Spleen (tissue), 11 donors: ENCODE data around the gene OR4F15. TPM values are rescaled to one million over a fixed set of nuclear protein-coding genes. Genes with fewer than 3 reads are reported as not detected.

Experiments used
- DNase-seq: peaks from one replicate; pipeline ENCODE4 v3.0.0-alpha.2; 2020
- H3K27ac ChIP-seq, 8 donors: fragments of 200-600 bp; sonication (generic) in 7 of 8; 1 replicate in 4 of 8; 2 replicates in 4 of 8; pipeline versions ENCODE4 v1.5.0 to v1.8.0; 2016 to 2021; ENCODE audit warnings: inconsistent platforms in 4 of 8, mild to moderate bottlenecking in 4 of 8, moderate library complexity in 1 of 8
- H3K27me3 ChIP-seq, 7 donors: fragments of 200-600 bp; sonication (generic) in 6 of 7; replicated peaks in 1 of 7; 1 replicate in 4 of 7; 2 replicates in 3 of 7; pipeline versions ENCODE4 v1.5.0 to v1.8.0; 2016 to 2021; ENCODE audit warnings: inconsistent platforms in 3 of 7, mild to moderate bottlenecking in 1 of 7
- H3K36me3 ChIP-seq, 6 donors: fragments of 200-600 bp; sonication (generic) in 5 of 6; 1 replicate in 4 of 6; 2 replicates in 2 of 6; pipeline versions ENCODE4 v1.5.0 to v1.8.0; 2016 to 2021; ENCODE audit warnings: inconsistent platforms in 2 of 6
- H3K4me1 ChIP-seq, 6 donors: fragments of 200-600 bp; sonication (generic) in 5 of 6; 1 replicate in 3 of 6; 2 replicates in 3 of 6; pipeline versions ENCODE4 v1.5.0 to v1.8.0; 2016 to 2021; ENCODE audit warnings: inconsistent platforms in 3 of 6
- H3K4me3 ChIP-seq, 8 donors: fragments of 200-600 bp; sonication (generic) in 7 of 8; 1 replicate in 4 of 8; 2 replicates in 4 of 8; pipeline versions ENCODE4 v1.5.0 to v1.8.0; 2016 to 2021; ENCODE audit warnings: inconsistent platforms in 4 of 8, mild to moderate bottlenecking in 4 of 8, moderate library complexity in 2 of 8
- H3K9me3 ChIP-seq, 8 donors: fragments of 200-600 bp; sonication (generic) in 7 of 8; 1 replicate in 4 of 8; 2 replicates in 4 of 8; pipeline versions ENCODE4 v1.5.0 to v1.8.0; 2016 to 2021; ENCODE audit warnings: inconsistent platforms in 4 of 8
- CTCF ChIP-seq, 11 experiments: fragments of 200-600 bp in 7 of 11; fragments of 450-650 bp in 4 of 11; sonication (generic) in 4 of 11; IDR thresholded peaks in 8 of 11; conservative IDR thresholded peaks in 3 of 11; 1 replicate in 7 of 11; 2 replicates in 4 of 11; pipeline versions ENCODE4 v1.4.0 to v1.8.0; 2016 to 2021; ENCODE audit warnings: antibody characterized with exemption in 11 of 11, inconsistent platforms in 4 of 11, mild to moderate bottlenecking in 1 of 11
- POLR2A ChIP-seq, 3 donors: fragments of 450-650 bp; IDR thresholded peaks; one replicate each; pipeline ENCODE4 v1.5.1; 2017; ENCODE audit warnings: antibody characterized with exemption in 3 of 3, mild to moderate bottlenecking in 1 of 3
- POLR2AphosphoS5 ChIP-seq, 3 donors: sonication (generic); formaldehyde crosslinking; IDR thresholded peaks; one replicate each; pipeline ENCODE4 v1.5.1; 2017; ENCODE audit warnings: antibody characterized with exemption in 3 of 3
- WGBS, 5 donors: extraction: QIAGEN DNeasy Blood & Tissue Kit in 3 of 5; methylation state at CpG; one replicate each; pipeline versions ENCODE4 v1.1.5 to v1.1.7; 2013 to 2018; 5-methylcytosine and 5-hydroxymethylcytosine counted together
- intact Hi-C: fragments of 100-400 bp; cut with DNase I; formaldehyde crosslinking; loops from one replicate; pipeline ENCODE4 v1.15.0; 2023; ENCODE audit warnings: low total_unique reads
- polyA plus RNA-seq, 3 donors: library from polyadenylated mRNA; stranded (reverse); fragments of 200-250 nt; gene quantifications; one replicate each; pipeline ENCODE4 v1.2.1, GENCODE V29; 2013
- total RNA-seq, 7 donors: library from RNA; depleted of rRNA in 3 of 7; stranded (reverse); fragments of >200 nt in 3 of 7; fragmentation: NEBNext Ultra II Directional in 4 of 7; extraction: Animal tissue kit (Norgen Biotek cat#: 25700) in 4 of 7; gene quantifications; one replicate each; pipeline versions ENCODE4 v1.1.0 to v1.2.1, GENCODE V29; 2016 to 2021
- donor health status: healthy with polysubstance abuse.
- donor health status: DM: no; HTN: no; CAD: no; lungs with moderate emphysema.
- donor health status: DM: no; HTN: no; CAD: no.
- donor health status: Bipolar disorder and iron deficiency.
- donor health status: healthy.
- donor health status: DM: no; HTN: no; CAD: no.
- donor health status: DM: yes; HTN: yes; CAD: no.

Gene OR4F15
- total and polyA plus RNA-seq, 10 donors: not detected

DNA sequence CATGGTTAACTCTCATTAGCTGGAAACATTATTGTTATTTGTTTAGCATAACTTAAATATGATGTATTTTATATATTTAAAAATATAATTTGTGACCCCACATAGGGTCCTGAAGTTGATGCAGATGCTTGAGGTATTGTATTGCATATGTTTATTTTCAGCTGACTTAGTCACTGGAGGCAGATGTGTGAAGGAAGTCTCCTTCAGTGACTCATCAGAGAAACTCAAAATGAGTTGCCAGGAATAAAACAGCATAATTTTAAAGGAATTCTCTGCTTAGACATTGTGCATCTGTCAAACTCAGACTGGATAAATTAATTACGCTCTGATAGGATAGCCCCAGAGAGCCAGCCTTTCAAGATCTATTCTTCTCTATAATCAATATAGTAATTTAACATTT, 16.5 kb upstream of the OR4F15 start:
- intact Hi-C loops: no loop called here
- WGBS, 5 donors: 85 to 90% (median 86%) methylated on average over 1 of the region's 1 CpG

GRCh38 chr15:101799665-101800064, 12.3 kb upstream of the OR4F15 start:
- TF ChIP-seq POLR2AphosphoS5 (IDR thresholded peaks at IDR 0.05) (no peak), CTCF (IDR thresholded peaks at IDR 0.05 in 8 of 11, conservative IDR thresholded peaks at IDR 0.05 in 3 of 11) (no peak), POLR2A (IDR thresholded peaks at IDR 0.05) (no peak)
- WGBS, 5 donors: 55 to 75% (median 63%) methylated on average over 1 of the region's 1 CpG
- Histone ChIP-seq H3K4me1 (no peaks in the 10 kb centered on the region), H3K27me3 (peaks cover 0 to 6% (median 0%) of the 10 kb centered on the region in 7 donors), H3K27ac (no peak overlapping the region), H3K36me3 (no peaks in the 10 kb centered on the region), H3K4me3 (no peak overlapping the region), H3K9me3 (no peaks in the 10 kb centered on the region)
- DNase-seq: no peak
- intact Hi-C loops: no loop called here

More for the DNA sequence above, 16.5 kb upstream of the OR4F15 start:
- no peak overlapping the region for H3K4me3 ChIP-seq
- no peak for DNase-seq
- TF ChIP-seq POLR2A (IDR thresholded peaks at IDR 0.05) (no peak), POLR2AphosphoS5 (IDR thresholded peaks at IDR 0.05) (no peak), CTCF (IDR thresholded peaks at IDR 0.05 in 8 of 11, conservative IDR thresholded peaks at IDR 0.05 in 3 of 11) (no peak)
- no peaks in the 10 kb centered on the region for H3K36me3 ChIP-seq
- H3K27me3 ChIP-seq: peaks cover 0 to 7% (median 0%) of the 10 kb centered on the region in 7 donors
- no peaks in the 10 kb centered on the region for H3K9me3 ChIP-seq
- no peak overlapping the region for H3K27ac ChIP-seq
- H3K4me1 ChIP-seq: no peaks in the 10 kb centered on the region

GRCh38 chr15:101801048-101801447, 11.0 kb upstream of the OR4F15 start:
- no peak for TF ChIP-seq CTCF (IDR thresholded peaks at IDR 0.05 in 8 of 11, conservative IDR thresholded peaks at IDR 0.05 in 3 of 11)
- no peak for TF ChIP-seq POLR2A (IDR thresholded peaks at IDR 0.05)
- no peak for TF ChIP-seq POLR2AphosphoS5 (IDR thresholded peaks at IDR 0.05)
- Histone ChIP-seq H3K9me3 (no peaks in the 10 kb centered on the region), H3K27me3 (peaks cover 0 to 10% (median 0%) of the 10 kb centered on the region in 7 donors), H3K4me3 (no peak overlapping the region), H3K27ac (no peak overlapping the region), H3K36me3 (no peaks in the 10 kb centered on the region), H3K4me1 (no peaks in the 10 kb centered on the region)
- WGBS, 5 donors: 91 to 94% (median 91%) methylated on average over 1 of the region's 1 CpG
- DNase-seq: no peak
- intact Hi-C loops: no loop called here

- Histone ChIP-seq H3K4me1 (no peaks in the 10 kb centered on the region), H3K27ac (no peak within 1 kb of the TSS), H3K36me3 (no peaks in the 10 kb centered on the region), H3K4me3 (no peak within 1 kb of the TSS), H3K27me3 (peaks cover 0 to 12% (median 0%) of the 10 kb centered on the region in 7 donors), H3K9me3 (no peaks in the 10 kb centered on the region)
- TF ChIP-seq POLR2AphosphoS5 (IDR thresholded peaks at IDR 0.05) (no peak), CTCF (IDR thresholded peaks at IDR 0.05 in 8 of 11, conservative IDR thresholded peaks at IDR 0.05 in 3 of 11) (no peak), POLR2A (IDR thresholded peaks at IDR 0.05) (no peak)
- intact Hi-C loops: no loop called here
- no peak for DNase-seq
- WGBS, 5 donors: 78 to 91% (median 88%) methylated on average over 2 of the region's 2 CpGs
Measured at GRCh38 chr15:101803209-101803608, 8.8 kb upstream of the OR4F15 start, which contains the start of gene OR4F6. Gene OR4F6, plus strand, starts transcription at chr15:101803509. Its CDS starts 2,211 bp downstream, at chr15:101805720.
